Subcutaneous abdominal adipose tissue (tissue), 5 donors: ENCODE results near the gene BNIP5.
"Not testable (repeated sequence)": the region's sequence is repeated elsewhere in the genome, so short reads cannot be mapped to it uniquely, and the experiment has no call there.

Source experiments
- H3K27ac ChIP-seq: one replicate; pipeline ENCODE4 v1.7.0; 2013; ENCODE audit warnings: low read depth, mild to moderate bottlenecking, inconsistent platforms, low read length, moderate library complexity
- H3K27me3 ChIP-seq, 5 donors: one replicate each; pipeline ENCODE4 v1.7.0; 2013; ENCODE audit warnings: low read length in 5 of 5, inconsistent platforms in 1 of 5; ENCODE audit not compliant: control insufficient read depth in 5 of 5, insufficient read depth in 4 of 5
- H3K36me3 ChIP-seq, 5 donors: one replicate each; pipeline ENCODE4 v1.7.0; 2013; ENCODE audit warnings: low read length in 5 of 5; ENCODE audit not compliant: control insufficient read depth in 5 of 5, insufficient read depth in 5 of 5
- H3K4me1 ChIP-seq, 5 donors: one replicate each; pipeline ENCODE4 v1.7.0; 2013; ENCODE audit warnings: low read length in 5 of 5, mild to moderate bottlenecking in 3 of 5, moderate library complexity in 1 of 5; ENCODE audit not compliant: control insufficient read depth in 5 of 5, insufficient read depth in 5 of 5
- H3K4me3 ChIP-seq, 5 donors: one replicate each; pipeline ENCODE4 v1.7.0; 2013; ENCODE audit warnings: low read length in 5 of 5, low read depth in 1 of 5
- H3K9ac ChIP-seq, 5 donors: one replicate each; pipeline ENCODE4 v1.7.0; 2013; ENCODE audit warnings: low read length in 5 of 5, mild to moderate bottlenecking in 4 of 5, moderate library complexity in 3 of 5
- H3K9me3 ChIP-seq, 5 donors: one replicate each; pipeline ENCODE4 v1.7.0; 2013; ENCODE audit warnings: low read length in 5 of 5; ENCODE audit not compliant: control insufficient read depth in 5 of 5
- donor health status: healthy.
- donor health status: healthy.
- donor health status: healthy.
- donor health status: healthy.
- donor health status: healthy.

BNIP5 gene

DNA sequence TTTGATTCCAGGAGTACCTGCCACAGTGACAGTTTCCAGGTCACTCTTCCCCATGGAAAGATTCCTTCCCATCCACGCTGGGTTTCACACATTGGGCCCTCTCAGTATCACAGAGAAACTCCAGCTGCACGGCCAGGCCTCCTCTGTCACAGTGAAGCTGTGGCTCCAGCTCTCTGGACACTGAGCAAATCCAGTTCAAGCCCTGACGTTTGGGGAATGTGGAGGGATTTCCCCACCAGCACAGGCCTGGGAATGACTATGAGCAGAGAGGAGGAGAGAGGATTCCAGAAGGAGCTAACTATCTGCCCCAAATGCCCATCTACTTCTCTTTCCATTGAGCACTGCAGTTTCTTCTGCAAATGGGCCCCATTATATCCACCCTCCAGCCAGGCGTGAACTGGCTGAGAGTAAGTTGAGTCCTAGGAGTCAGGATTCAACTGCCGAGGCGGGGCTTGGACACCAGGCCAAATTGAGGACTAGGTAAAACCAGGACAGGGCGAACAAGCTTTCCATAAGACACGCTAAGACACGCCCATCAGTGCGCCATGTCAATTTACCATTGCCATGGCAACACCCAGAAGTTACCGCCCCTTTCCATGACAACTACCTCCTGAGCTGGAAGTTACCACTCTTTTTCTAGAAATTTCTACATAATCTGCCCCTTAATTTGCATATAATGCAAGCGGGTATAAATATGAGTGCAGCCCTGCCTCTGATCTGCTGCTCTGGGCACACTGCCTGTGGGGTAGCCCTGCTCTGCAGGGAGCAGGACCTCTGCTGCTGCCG lies 9.2 kb upstream of the BNIP5 start:
- Histone ChIP-seq H3K27me3 (peaks cover 0 to 20% (median 6%) of the 10 kb centered on the region in 5 donors), H3K4me1 (peaks cover 3 to 18% (median 8%) of the 10 kb centered on the region in 5 donors), H3K9ac (no peak overlapping the region), H3K4me3 (no peak overlapping the region), H3K36me3 (no peaks in the 10 kb centered on the region), H3K27ac (no peak overlapping the region), H3K9me3 (no peaks in the 10 kb centered on the region)

DNA sequence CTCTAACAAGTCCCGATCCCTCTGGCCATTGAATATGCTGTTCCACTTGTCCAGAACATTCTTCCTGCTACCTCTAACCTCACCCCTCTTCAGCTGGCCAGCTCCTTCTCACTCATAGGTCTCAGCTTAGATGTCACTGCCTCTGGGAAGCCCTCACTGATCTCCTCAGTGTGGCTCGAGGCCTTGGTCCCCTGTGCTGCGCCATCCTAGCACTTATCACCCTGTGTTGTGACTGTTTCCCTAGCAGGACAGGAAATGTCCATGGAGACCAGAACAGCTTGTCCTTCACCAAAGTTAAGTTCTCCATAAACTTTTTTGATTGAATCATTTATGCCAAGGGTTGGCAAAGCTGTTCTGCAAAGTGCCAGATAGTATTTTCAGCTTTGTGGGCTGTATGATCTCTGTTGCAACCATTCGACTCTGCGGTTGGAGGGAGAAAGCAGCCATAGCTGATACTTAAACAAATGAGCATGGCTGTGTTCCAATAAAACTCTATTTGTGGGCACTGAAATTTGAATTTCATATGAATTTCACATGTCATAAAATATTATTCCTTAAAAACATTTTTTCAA lies 6.5 kb upstream of the BNIP5 start:
- peaks cover 0 to 19% (median 6%) of the 10 kb centered on the region in 5 donors for H3K27me3 ChIP-seq

DNA sequence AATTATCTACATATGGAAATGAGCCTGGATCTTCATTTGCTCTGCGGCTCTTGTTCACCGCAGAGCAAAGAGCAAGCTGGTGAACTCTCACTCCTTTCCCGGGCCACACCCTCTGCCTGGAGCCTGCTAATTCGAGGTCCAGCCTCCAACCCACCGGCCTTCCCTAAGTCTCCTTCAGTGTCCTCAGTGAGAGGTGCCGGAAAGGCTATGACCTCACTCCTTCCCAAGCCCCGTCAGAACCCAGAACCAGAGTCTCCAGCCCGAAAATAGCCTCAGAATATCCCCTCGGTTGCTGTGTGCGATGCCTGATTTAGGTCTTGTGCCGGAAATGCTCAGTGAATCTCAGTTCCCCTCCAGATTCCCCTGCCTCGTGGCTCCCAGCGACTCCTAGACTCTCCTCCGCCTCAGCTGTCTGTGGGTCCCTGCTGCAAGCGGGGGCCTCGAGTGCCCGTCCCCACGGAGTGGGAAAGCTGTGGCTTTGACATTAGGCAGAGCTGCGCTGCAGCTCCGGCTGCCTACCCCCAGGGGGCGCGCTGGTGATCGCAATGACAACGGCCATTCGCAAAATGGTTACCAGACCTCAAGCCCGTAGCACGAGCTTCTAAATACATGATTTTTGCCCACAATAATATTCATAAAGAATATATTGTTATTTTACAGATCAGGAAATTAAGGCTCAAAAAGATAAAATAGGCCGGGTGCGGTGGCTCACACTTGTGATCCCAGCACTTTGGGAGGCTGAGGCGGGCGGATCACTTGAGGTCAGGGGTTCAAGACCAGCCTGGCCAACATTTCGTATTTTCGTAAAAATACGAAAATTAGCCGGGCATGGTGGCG lies 4.1 kb upstream of the BNIP5 start:
- Histone ChIP-seq H3K4me3 (peak overlapping the region; percentile 30 to 64 (median 57)), H3K36me3 (no peaks in the 10 kb centered on the region), H3K27ac (peak overlapping the region; percentile 23), H3K9ac (peak overlapping the region in 3 of 5 donors; percentile 48 to 68 (median 64)), H3K27me3 (peaks cover 1 to 22% (median 6%) of the 10 kb centered on the region in 5 donors), H3K9me3 (no peaks in the 10 kb centered on the region), H3K4me1 (peaks cover 2 to 10% (median 7%) of the 10 kb centered on the region in 5 donors)

More for the DNA sequence above, 6.5 kb upstream of the BNIP5 start:
- no peak overlapping the region for H3K4me3 ChIP-seq
- peaks cover 2 to 10% (median 7%) of the 10 kb centered on the region in 5 donors for H3K4me1 ChIP-seq
- H3K9ac ChIP-seq, result no peak overlapping the region
- H3K27ac ChIP-seq, result no peak overlapping the region
- no peaks in the 10 kb centered on the region for H3K36me3 ChIP-seq
- H3K9me3 ChIP-seq, result no peaks in the 10 kb centered on the region

DNA sequence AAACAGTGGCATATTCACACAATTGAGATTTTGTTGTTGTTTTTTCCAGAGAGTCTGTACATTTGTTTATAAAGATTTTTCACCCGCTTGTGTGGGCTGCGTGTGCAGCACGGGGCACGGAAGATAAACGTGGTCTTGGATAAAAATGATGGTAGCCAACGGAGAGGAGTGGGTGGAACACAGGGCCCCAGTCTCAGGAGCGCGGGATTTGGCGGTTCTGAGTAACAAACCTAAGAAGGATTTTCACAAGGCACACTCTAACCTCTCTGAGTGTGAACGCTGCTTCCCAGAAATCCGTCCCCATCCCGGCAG lies 3.6 kb upstream of the BNIP5 start:
- peaks cover 6 to 28% (median 10%) of the 10 kb centered on the region in 5 donors for H3K27me3 ChIP-seq
- H3K27ac ChIP-seq, result peak overlapping the region; percentile 23
- no peaks in the 10 kb centered on the region for H3K9me3 ChIP-seq
- H3K36me3 ChIP-seq, result no peaks in the 10 kb centered on the region
- H3K9ac ChIP-seq, result peak overlapping the region in 1 of 5 donors; percentile 68
- H3K4me1 ChIP-seq, result peaks cover 2 to 10% (median 7%) of the 10 kb centered on the region in 5 donors
- peak overlapping the region in 2 of 5 donors; percentile 60 to 64 for H3K4me3 ChIP-seq

DNA sequence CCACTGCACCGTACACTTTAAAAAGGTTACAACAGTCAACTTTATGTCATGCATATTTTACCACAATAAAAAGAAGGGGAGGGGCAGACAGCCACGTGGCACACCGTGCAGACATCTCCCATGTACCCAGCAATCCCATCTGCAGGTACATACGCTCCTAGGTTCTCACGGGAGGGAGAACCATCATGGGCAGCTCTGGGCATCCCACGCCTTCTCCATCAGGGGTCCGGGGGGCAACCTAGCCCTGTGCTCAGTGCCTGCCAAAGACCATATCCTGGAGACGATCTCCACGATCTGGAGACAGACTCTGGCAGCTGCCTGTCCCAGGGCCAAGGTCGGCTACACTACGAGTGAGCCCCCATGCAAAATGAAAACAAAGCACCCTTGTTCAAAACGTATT lies 2.5 kb upstream of the BNIP5 start:
- Histone ChIP-seq H3K9ac (no peak overlapping the region), H3K36me3 (no peaks in the 10 kb centered on the region), H3K4me3 (no peak overlapping the region), H3K27ac (no peak overlapping the region), H3K4me1 (peaks cover 2 to 12% (median 9%) of the 10 kb centered on the region in 5 donors), H3K27me3 (peaks cover 6 to 39% (median 19%) of the 10 kb centered on the region in 5 donors), H3K9me3 (no peaks in the 10 kb centered on the region)

DNA sequence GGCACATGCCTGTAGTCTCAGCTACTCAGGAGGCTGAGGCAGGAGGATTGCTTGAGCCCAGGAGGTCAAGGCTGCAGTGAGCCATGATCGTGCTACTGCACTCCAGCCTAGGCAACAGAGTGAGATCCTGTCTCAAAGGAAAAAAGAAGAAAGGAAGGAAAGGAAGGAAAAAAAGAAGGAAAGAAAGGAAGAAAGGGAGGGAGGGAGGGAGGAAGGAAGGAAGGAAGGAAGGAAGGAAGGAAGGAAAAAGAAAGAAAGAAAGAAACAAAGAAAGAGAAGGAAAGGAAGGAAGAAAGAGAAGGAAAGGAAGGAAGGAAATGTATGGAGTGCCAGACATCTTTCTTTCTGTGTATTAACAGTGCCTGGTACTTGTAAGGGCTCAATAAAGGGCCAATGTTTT lies 1.5 kb upstream of the BNIP5 start:
- H3K4me3 ChIP-seq, H3K9me3 ChIP-seq, H3K27ac ChIP-seq, H3K36me3 ChIP-seq, H3K9ac ChIP-seq: not testable (repeated sequence)
- Histone ChIP-seq H3K4me1 (peaks cover 2 to 16% (median 12%) of the 10 kb centered on the region in 5 donors), H3K27me3 (peaks cover 14 to 48% (median 26%) of the 10 kb centered on the region in 5 donors)

DNA sequence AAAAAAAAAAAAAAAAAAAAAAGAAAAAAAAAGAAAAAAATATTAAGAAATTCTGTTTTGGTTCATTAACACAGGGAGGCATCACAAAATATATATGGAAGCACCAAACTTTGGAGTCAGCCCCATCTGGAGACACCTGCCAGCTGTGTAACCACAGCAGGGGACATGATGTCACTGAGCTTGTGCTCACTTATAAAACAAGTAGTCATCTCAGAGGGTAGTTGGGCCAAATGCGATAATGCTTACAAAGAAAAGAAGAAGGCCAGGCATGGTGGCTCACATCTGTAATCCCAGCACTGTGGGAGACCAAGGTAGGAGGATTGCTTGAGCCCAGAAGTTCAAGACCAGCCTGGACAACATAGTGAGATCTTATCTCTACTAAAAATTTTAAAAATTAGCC lies 1.1 kb upstream of the BNIP5 start:
- Histone ChIP-seq H3K4me3 (no peak overlapping the region), H3K27ac (no peak overlapping the region), H3K4me1 (peaks cover 2 to 16% (median 12%) of the 10 kb centered on the region in 5 donors), H3K9ac (no peak overlapping the region), H3K9me3 (no peaks in the 10 kb centered on the region), H3K36me3 (no peaks in the 10 kb centered on the region), H3K27me3 (peaks cover 18 to 51% (median 30%) of the 10 kb centered on the region in 5 donors)

DNA sequence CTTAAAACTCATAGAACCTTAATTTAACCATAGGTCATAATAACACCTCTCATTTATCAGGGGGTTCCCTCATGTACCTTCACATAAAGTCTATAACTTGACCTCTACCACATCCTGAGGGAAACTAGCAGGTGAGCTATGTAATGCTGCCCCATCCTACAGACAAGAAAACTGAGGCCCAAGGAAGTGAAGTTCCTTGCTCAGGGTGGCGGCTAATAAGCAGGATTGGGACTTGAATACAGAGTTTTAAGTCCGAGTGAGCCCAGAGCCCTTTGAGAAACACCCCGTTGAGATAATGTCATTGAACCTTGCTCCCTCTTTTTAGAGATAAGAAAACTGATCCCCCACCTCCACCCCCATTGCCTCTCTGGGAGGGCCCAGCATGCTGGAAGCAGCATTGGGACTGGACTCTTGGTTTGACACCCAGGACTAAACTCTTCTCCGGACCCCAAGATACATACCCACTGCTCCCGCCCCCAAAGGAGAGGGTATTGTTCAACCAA lies 429 bp downstream of the BNIP5 start:
- Histone ChIP-seq H3K4me3 (no peak overlapping the region), H3K27me3 (peaks cover 19 to 49% (median 36%) of the 10 kb centered on the region in 5 donors)

DNA sequence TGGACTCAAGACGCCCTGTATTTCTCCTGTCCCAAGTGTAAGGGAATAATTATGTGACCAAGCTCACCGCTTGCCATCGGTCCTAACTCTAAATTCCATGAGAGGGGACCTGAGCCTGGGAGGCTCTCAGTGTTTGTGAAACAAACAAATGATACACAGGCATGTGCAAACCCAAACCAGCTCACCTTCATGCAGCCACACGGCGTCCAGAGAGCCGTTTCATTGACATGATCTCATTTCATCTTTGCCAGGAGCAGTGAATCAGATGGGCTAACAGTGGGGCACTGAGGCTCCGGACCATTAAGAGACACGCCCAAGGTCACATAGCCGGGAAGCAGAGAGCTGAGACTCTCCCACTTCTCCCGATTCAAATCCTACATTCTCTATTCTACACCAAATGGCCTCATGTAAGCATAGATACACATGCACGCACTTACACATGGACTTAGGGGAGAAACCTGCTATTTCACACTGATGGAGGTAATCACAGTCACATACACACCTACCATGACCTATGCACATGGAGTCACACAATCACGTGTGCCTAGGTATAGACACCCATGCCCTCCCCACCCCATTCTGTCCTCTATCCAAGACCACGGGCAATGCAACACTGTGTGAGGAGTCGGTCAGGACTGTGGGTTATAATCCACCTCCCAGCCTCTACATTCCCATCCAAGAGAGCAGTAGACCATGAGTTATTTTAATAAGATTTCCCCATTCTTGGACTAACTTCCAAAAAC lies 1.1 kb downstream of the BNIP5 start:
- H3K9ac ChIP-seq, result no peak overlapping the region
- H3K4me1 ChIP-seq, result peaks cover 0 to 11% (median 7%) of the 10 kb centered on the region in 5 donors
- H3K4me3 ChIP-seq, result no peak overlapping the region
- H3K27me3 ChIP-seq, result peaks cover 19 to 52% (median 36%) of the 10 kb centered on the region in 5 donors
- no peak overlapping the region for H3K27ac ChIP-seq
- no peaks in the 10 kb centered on the region for H3K9me3 ChIP-seq
- H3K36me3 ChIP-seq, result no peaks in the 10 kb centered on the region

More for the DNA sequence above, 429 bp downstream of the BNIP5 start:
- H3K9ac ChIP-seq, result no peak overlapping the region
- peaks cover 2 to 16% (median 12%) of the 10 kb centered on the region in 5 donors for H3K4me1 ChIP-seq
- H3K36me3 ChIP-seq, result no peaks in the 10 kb centered on the region
- H3K9me3 ChIP-seq, result no peaks in the 10 kb centered on the region
- H3K27ac ChIP-seq, result no peak overlapping the region
